HuH-7.5 (cell line): ENCODE data around the gene MTHFD1L.
"Not testable (repeated sequence)": the region's sequence is repeated elsewhere in the genome, so short reads cannot be mapped to it uniquely, and the experiment has no call there.

Source experiments
- DNase-seq: peaks from one replicate; pipeline ENCODE4 v3.0.0; 2011; ENCODE audit warnings: low spot score

Gene MTHFD1L

DNA sequence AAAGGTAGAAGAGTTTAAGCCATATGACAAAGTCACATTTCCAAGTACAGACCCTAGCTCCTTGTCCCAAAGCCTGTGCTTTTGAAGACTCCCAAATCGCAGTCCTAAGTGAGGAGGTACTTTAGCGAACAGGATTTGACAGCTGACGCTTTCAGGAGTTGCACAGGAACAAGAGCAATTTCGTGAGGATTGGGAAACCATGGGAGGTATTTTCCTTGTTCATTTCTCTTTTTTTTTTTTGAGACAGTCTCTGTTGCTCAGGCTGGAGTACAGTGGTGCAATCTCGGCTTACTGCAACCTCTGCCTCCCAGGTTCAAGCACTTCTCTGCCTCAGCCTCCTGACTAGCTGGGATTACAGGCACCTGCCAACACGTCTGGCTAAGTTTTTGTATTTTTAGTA lies 150.6 kb downstream of the MTHFD1L start:
- DNase-seq, result no peak

DNA sequence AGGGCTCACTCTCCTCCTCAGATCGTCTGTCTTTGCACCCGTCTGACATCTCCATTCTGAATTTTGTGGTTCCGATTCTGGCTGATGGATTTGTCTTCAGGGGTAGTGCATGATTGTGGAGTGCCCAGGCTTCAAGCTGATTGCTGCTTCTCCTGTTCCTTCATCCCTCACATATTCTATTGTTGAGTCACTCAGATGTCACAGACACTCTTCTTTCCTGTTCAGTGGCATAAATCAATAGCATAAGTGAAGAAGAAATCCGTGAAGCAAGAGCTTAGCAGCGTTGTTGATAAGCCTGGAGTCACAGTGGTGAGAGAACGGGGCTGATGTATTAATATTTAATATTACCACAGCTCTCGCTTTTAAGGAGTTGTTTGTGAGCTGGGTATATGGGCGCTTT lies 152.5 kb downstream of the MTHFD1L start:
- no peak for DNase-seq

DNA sequence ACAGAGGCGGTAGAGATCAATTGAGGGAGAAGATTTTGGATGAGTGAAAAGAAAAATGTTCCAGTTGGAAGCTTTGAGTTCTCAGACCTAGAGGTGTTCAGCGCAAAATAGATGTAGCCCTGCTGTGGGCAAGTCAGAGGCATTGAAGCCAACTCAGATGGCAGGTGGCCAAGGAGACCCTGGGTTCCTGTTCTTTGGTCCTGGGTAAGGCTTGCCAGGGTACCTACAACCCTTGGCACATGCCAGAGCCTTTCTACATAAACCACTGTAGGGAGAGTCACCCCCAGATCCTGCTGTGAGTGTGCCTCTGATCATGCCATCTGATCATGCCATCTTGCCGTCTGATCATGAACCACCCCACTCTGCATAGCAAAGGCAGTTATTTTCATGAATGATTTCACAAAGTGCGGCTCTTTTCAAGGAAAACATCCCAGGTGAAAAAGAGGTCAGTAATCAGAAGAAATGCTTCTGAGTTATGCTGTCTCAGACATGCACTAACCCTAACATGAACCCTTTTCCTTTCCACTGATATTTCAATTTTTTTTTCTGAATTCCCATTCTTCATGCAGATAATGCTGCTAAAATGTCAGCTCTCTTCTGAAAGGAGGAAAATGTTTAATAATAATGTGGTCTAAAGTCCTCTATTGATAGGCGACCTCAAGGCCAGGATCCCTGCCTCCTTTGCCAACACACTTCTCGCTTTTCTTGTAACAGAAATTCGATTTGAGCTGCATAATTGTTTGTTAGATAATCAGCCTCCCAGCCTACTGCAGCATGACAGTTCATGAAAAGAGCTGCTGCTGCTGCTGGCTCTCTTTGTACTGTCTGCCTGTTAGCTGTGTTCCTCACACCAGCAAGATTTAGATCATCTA lies 153.6 kb downstream of the MTHFD1L start:
- no peak for DNase-seq

DNA sequence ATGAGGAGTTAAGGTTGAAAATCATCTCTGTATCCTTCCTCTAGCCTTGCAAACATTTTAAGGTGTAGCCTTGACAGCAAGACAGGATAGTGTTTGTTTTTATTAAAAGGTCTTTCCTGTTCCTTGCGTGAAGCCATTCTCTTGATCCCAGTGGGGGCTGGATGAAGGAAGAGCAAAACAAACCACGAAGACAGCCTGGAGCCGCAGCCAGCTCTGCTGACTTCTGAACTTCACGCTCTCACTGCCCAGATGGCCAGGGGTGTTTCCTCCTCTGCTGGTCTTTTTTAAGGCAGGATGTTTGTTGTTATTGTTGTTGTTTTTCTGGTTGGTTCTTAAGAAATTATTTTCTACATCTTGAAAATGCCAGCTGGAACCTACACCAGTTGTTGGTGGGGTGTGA lies 156.4 kb downstream of the MTHFD1L start:
- no peak for DNase-seq

DNA sequence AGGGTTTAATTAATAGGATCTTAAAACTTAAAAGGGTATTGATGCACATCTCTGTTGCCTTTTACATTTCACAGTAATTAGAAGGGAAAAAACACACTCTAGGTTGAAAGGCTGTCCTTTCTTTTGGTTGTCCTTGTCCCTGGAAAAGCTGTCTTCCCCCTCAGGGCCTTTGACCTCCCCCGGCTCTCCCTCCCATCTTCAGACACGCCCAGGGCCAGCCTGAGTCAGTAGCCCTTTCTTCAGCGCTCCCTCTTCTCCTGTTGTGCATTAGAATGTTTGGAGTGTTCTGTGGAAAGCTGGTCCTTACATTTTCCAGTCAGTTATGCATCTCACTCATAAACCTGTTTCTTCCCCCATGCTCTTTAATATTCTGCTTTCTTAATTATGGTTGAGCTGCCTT lies 157.0 kb downstream of the MTHFD1L start:
- DNase-seq, result no peak

DNA sequence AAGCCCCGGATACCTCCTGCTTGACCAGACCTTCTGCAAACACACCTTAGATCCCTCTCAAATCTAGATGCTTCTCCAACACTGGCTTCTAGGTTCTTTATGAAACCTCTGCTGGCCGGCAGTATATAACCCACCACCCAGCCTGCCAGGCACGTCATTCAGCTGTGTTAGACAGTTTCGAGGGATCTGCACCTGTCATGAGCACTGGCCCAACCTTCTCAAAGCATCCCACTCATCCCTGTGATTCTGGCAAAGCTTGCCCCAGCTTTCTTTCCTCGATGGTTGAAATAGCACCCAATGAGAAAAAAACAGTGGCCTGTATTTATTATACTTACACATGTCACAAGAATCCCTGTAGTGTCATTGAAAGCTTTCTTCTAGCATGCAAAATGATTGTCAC lies 157.8 kb downstream of the MTHFD1L start:
- DNase-seq, result no peak

DNA sequence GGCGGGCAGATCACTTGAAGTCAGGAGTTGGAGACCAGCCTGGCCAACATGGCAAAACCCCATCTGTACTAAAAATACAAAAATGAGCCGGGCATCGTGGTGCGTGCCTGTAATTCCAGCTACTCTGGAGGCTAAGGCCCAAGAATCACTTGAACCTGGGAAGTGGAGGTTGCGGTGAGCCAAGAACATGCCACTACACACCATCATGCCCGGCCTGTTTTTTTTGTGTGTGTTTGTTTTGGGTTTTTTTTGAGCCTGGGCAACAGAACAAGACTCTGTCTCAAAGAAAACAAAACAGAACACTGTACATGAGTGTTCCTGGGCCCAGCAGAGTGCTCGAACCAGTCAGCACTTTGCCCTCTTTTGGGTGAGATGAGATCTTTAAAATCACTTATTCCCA lies 159.1 kb downstream of the MTHFD1L start:
- no peak for DNase-seq

DNA sequence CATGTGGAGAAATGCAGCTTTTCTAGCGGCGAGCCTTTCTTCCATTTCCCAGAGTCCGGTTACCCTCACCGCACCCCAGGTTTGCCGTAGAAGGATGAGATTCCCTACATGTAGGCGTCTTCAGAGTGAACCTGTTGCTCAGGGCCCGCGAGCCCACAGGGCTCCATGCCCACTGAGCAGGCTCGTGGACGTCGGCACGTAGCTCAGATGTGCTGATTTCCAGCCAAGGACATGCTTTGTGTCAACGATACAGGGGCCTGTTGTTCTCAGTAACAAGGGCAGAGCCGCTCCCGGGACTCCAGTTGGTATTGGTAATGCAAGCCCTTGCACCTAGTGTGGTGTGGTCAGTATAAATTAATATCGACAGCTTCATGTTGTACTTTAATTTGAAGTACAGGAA lies 159.6 kb downstream of the MTHFD1L start:
- DNase-seq, result no peak

DNA sequence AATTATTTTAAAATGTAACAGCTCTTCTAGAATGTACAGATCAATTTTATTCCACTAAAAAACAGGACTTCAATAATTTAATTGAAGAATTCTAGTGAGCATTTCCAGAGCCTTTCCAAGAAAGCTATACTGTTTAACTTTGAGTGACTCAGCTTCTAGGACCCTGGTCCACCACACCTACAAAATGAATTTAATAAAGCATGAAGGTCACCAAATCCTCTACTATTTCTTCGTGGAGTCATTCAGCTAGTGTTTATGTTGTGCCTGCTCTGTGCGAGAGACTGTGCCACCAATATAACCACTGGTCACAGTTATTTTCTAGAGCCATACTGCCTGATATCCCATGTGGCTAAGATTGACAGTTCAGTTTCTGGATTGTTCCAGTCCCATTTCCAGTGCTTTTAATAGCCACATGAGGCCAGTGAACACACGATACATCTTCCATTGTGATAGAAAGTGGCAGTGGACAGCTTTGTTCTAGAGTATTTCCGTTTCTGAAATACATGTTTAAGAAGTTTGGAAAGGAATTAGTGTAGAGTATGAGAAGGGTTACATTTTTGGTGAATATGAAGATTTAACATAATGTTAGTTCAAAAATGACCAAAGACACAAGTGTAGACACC lies 160.7 kb downstream of the MTHFD1L start:
- no peak for DNase-seq

DNA sequence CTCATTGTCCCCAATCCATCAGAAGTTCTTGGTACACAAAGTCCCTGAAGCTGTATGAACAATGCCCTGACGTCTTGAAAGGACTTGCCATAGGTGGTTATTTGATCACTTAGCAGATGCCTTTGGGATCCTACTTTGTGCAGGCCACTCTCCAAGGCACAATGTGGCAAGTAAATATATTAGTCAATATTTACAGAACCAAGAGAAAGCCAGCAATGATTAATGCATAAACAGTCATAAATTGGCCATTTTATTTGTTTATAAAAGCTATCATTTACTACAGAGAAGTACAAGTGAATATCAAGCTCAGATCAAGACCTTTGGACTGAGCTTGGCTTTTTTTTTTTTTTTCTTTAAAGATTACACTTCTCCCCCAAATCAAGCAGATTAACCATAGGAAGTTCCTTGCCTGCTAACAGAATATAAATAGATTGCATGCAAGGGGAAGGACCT lies 161.8 kb downstream of the MTHFD1L start:
- no peak for DNase-seq

DNA sequence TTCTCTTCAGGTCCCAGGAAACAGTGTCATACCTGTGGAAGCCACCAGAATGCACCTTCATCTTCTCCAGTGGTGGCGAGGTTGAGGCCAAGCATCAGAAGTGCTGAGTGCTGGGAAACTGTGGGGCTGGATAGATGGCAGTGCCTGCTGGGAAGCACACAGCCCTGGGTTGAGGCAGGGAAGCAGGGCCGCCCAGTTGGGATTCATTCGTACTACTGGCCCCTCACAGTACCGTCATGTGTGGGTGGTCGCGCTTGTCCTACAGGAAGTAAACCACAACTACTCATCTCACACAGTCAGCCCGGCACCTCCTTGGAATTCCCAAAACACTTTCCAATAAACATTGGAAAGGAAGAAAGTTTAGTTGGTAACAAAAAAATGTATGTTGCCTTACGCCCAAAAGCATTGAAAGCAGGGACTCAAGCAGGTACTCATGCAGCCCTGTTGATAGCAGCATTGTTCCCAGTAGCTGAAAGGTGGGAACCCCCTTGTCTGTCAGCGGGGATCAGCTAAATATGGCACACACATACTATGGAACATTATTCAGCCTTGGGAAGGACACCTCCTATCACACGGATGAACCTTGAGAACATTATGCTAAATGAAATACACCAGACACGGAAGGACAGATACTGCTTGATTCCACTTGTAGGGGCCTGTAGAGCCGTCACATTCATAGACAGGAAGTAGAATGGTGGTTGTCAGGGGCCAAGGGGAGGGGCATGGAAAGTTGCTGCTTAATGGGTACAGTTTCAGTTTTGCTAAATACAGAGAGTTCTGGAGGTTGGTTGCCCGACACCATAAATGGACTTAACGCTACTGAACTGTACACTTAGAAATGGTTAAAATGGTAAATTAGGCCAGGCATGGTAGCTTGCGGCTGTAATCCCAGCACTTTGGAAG lies 162.7 kb downstream of the MTHFD1L start:
- no peak for DNase-seq

DNA sequence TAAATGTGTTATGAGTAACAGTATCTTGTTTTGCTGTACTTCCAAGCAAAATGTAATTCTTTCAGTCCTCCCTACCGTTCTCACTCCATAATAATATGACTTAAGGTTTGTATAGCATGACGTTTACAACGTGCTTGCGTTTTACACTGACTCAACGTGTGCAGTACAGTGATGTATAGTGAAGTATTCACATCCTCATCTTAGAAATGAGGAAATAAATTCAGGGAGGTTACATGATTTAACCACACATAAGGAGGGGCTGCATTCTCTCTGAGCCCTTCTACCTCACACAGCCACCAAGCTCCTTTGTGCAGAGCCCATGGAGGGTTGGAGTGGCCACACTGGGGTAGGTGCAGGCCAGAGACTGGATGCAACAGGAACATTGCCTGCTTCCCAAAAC lies 164.5 kb downstream of the MTHFD1L start:
- no peak for DNase-seq

DNA sequence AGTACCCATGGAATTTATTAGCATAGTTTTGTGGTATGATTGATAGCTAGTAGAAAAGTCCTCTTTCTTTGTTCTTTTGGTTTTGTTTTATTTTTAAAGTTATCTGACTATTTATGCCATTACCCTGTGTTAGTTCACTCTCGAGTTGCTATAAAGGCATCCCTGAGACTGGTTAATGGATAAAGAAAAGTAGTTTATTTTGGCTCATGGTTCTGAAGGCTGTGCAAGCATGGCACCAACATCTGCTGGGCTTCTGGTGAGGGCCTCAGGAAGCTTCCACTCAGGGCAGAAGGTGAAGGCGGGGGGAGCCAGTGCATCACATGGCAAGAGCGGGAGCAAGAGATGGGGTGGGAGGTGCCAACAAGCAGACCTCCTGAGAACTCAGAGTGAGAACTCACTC lies 166.5 kb downstream of the MTHFD1L start:
- no peak for DNase-seq

DNA sequence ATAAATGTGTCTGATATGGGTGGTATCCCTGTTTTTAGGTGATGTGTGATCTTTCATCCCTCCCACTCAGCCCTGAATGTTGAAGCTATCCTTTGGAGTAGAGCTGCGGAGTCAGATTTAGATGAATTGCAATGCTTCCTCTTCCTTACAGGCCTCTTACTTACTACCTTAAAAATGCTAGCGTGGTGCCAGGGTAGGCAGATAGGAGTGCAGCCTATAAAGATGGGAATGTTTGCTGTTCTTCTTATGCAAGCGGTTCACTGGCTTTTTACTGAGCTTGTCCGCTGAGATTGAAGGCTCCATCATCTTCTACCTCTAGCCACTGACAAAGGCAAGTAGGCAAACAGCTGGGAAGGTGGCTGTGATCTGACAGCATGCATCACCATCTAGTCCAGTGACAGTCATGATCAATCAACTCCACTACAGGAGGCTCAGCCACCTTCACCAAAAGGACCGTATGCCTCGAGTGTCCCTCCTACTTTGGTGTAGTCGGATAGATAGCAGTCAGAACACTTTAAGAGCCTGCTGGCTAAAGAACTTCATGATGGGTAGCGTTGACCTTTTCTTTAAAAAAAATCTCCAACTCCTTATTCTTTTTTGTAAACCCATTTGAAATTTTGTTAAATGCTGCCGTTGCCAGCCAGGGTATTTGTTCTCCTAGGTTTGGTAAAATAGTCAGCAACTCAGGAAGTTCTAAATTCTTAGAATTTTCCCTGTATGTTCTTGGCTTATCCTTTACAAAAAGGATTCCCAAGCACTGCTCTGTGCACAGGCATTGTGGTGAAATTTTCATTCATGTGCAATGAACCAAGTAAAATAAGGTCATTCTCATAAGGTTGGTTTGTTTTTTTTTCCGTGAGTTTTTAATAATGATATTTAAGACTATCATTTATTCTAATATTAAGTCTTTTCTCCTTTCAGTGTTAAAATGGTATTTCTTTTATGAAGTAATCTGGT lies 169.6 kb downstream of the MTHFD1L start:
- no peak for DNase-seq

DNA sequence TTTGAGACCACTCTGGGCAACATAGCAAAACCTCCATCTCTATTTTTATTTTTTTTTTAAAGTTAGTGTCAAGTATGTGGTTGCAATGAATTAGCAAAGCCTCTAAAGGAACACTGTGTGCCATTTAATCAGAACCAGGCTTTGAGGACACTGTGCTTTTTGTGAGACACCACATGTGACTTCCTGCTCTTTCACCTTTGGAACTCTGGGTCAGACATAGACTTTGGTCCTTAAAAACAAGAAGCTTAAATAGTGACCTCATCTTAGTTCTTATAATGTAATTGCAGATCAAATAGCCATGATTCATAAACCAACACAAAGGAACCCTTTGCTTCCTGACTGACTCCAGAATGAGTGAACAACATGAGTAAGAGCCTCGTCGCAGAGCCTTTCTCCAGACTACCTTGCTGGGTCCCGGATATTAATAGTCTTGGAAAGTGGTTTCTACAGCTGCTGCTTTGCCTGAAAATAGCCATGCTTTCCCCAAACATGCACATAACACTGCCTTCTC lies 170.8 kb downstream of the MTHFD1L start:
- not testable (repeated sequence) for DNase-seq

DNA sequence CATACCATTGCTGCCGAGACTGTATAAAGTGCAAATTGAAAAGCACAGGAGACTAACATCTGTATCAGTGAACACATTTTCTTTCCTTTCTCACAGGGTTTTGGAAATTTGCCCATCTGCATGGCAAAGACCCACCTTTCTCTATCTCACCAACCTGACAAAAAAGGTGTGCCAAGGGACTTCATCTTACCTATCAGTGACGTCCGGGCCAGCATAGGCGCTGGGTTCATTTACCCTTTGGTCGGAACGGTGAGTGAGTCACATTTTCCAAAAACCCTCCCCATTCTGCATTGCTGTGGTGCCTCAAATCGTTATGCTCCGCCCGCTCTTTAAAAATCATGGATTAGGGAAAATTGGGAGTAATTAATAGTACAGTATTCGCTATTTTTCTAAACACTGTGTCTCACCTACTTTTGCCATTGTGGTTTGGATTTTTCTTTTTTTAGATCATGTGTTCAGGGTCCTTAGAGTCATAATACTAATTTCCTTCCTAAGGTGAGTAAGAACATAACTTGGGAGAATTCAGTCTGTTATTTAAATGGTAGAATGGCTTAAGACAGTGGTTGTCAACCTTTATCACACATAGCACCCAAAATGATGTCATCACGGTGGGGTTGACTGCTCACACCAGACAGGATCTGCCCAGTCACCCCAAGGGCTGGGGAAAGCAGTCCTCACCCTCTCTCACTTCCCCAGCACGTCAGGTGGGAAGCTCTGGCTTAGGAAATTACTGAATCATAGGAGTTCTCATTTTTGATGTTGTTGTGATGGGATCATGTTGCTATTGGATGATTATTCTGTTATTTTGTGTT lies 171.6 kb downstream of the MTHFD1L start:
- no peak for DNase-seq

DNA sequence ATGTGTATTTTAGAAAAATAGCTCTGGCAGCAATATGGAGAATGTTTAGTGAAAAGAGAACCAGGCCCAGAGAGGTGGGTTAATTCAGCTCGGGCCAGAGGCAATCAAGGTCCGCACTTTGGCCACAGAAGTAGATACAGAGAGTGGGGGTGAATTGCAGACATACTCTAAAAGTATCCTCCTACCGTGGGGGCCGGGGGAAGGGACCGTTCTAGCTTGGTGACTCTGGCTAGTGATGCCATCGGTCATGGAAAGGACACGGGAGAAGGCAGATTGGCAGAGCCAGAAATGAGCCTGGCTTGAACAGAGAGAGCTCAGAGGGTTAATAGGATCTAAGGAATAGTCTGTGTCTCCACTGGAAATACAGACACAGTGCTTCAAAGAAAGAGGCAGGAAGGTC lies 173.1 kb downstream of the MTHFD1L start:
- DNase-seq, result no peak

DNA sequence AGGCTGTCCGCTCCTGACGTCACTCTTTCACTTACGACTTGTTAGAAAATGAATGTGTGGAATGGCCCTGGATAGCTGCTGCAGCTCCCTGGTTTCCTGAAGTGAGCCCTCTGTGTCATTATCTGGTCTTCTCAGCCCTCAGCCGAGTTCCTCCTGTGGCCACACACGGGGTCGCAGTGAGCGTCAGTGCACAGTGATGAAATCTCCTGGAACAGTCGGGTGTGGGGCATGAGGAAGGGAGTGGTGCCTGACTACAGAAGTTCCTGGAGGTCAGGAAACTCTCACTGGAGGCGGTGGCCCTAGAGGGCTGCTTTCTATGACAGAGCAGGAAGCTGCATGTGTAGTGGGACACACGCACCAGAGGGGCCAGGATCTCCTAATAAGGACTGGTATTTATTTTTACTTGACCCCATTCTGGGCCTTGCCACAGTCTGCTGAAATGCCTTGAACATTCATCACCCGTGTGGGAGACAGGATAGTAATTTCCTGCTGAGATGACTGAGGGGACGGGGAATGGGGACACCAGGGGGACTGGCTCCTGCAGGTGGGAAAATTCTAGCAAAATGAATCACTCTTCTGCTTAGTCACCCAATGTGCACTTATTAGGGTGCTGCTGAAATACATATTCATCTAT lies 175.5 kb downstream of the MTHFD1L start:
- DNase-seq, result peak; percentile 27

DNA sequence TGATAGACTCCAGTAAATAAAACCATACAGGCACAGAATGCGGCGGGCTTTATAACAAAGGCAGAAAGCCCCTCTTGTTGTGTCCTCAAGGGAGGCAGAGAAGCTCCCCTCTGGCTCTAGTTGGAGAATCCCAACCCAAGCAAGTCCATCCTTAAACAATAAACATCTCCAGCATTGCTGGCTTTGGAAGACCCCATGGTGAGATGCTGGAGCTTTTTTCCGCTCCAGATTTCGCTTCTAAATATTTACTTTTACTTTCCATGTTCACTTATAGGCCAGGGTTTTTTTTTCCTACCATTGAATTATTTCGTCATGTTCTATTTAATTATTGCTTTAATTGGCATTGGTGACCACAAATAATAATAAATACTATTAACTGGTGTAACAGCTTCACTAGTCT lies 176.2 kb downstream of the MTHFD1L start:
- no peak for DNase-seq

DNA sequence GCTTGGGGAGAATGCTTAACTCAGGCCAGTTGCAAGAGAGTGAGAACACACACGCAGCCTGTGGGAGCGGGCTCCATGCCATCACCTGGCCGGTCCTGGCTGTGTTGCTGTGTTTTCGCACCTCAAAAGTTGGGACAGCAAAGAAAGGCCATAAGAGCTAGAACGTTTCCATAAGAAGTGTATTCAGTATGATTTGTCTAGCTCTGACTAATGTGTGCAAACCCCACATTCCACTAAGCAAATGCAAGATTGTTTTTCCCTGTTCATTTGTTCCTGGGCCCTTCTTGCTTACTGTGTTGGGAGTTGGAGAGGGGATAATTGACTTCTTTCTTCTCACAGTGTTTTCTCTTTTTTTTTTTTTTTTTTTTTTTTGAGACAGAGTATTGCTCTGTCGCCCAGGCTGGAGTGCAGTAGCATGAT lies 177.4 kb downstream of the MTHFD1L start:
- DNase-seq, result not testable (repeated sequence)
